IPS-18a (cell line): ENCODE data around the gene ADAMTS16.
"Not testable (repeated sequence)": the region's sequence is repeated elsewhere in the genome, so short reads cannot be mapped to it uniquely, and the experiment has no call there.

ENCODE experiments used
- H3K27ac ChIP-seq: one replicate; pipeline ENCODE4 v1.5.1; 2013; ENCODE audit warnings: low read length
- H3K27me3 ChIP-seq: one replicate; pipeline ENCODE4 v1.6.1; 2013; ENCODE audit warnings: mild to moderate bottlenecking, low read length; ENCODE audit not compliant: control insufficient read depth, insufficient read depth
- H3K36me3 ChIP-seq: one replicate; pipeline ENCODE4 v1.6.1; 2013; ENCODE audit warnings: low read depth, low read length; ENCODE audit not compliant: control insufficient read depth
- H3K4me1 ChIP-seq: one replicate; pipeline ENCODE4 v1.6.1; 2013; ENCODE audit warnings: low read depth, low read length; ENCODE audit not compliant: control insufficient read depth
- H3K4me3 ChIP-seq: one replicate; pipeline ENCODE4 v1.5.1; 2013; ENCODE audit warnings: low read length
- H3K9ac ChIP-seq: one replicate; pipeline ENCODE4 v1.6.1; 2013; ENCODE audit warnings: mild to moderate bottlenecking, low read length, moderate library complexity
- H3K9me3 ChIP-seq: one replicate; pipeline ENCODE4 v1.6.1; 2013; ENCODE audit warnings: low read depth, low read length; ENCODE audit not compliant: control insufficient read depth

ADAMTS16 gene

GRCh38 chr5:5132234-5132633 is 7.9 kb upstream of the ADAMTS16 start:
- Histone ChIP-seq H3K9ac (no peak overlapping the region), H3K27me3 (no peaks in the 10 kb centered on the region), H3K27ac (no peak overlapping the region), H3K4me3 (no peak overlapping the region), H3K4me1 (no peaks in the 10 kb centered on the region), H3K36me3 (no peaks in the 10 kb centered on the region), H3K9me3 (no peaks in the 10 kb centered on the region)

GRCh38 chr5:5132693-5133295 is 7.3 kb upstream of the ADAMTS16 start:
- no peak overlapping the region for H3K27ac ChIP-seq
- H3K4me1 ChIP-seq, result no peaks in the 10 kb centered on the region
- H3K9ac ChIP-seq, result no peak overlapping the region
- no peaks in the 10 kb centered on the region for H3K36me3 ChIP-seq
- no peaks in the 10 kb centered on the region for H3K9me3 ChIP-seq
- H3K4me3 ChIP-seq, result no peak overlapping the region
- H3K27me3 ChIP-seq, result no peaks in the 10 kb centered on the region

- H3K4me3 ChIP-seq, result no peak overlapping the region
- H3K27ac ChIP-seq, result no peak overlapping the region
- no peaks in the 10 kb centered on the region for H3K36me3 ChIP-seq
- no peaks in the 10 kb centered on the region for H3K9me3 ChIP-seq
- H3K4me1 ChIP-seq, result no peaks in the 10 kb centered on the region
- no peak overlapping the region for H3K9ac ChIP-seq
- peaks cover 3% of the 10 kb centered on the region for H3K27me3 ChIP-seq
These were observed 6.0 kb upstream of the ADAMTS16 start for GRCh38 chr5:5134107-5134506.

GRCh38 chr5:5135957-5136676 is 4.0 kb upstream of the ADAMTS16 start:
- Histone ChIP-seq H3K27me3 (peaks cover 18% of the 10 kb centered on the region), H3K4me1 (peaks cover 1% of the 10 kb centered on the region), H3K9ac (no peak overlapping the region), H3K36me3 (no peaks in the 10 kb centered on the region), H3K27ac (no peak overlapping the region), H3K4me3 (no peak overlapping the region), H3K9me3 (no peaks in the 10 kb centered on the region)

GRCh38 chr5:5137851-5138250 is 2.3 kb upstream of the ADAMTS16 start:
- H3K9me3 ChIP-seq, H3K36me3 ChIP-seq, H3K4me3 ChIP-seq, H3K27ac ChIP-seq, H3K9ac ChIP-seq, H3K4me1 ChIP-seq: not testable (repeated sequence)
- H3K27me3 ChIP-seq, result peaks cover 23% of the 10 kb centered on the region

GRCh38 chr5:5139336-5139776 is 774 bp upstream of the ADAMTS16 start:
- peak overlapping the region; percentile 66 for H3K9ac ChIP-seq
- H3K27me3 ChIP-seq, result peaks cover 23% of the 10 kb centered on the region
- H3K27ac ChIP-seq, result no peak overlapping the region
- H3K4me1 ChIP-seq, result peaks cover 7% of the 10 kb centered on the region
- H3K4me3 ChIP-seq, result peak overlapping the region; percentile 77
- no peaks in the 10 kb centered on the region for H3K9me3 ChIP-seq
- no peaks in the 10 kb centered on the region for H3K36me3 ChIP-seq

- Histone ChIP-seq H3K4me3 (peak overlapping the region; percentile 77), H3K9me3 (no peaks in the 10 kb centered on the region), H3K27ac (no peak overlapping the region), H3K27me3 (peaks cover 23% of the 10 kb centered on the region), H3K4me1 (peaks cover 7% of the 10 kb centered on the region), H3K9ac (peak overlapping the region; percentile 66), H3K36me3 (no peaks in the 10 kb centered on the region)
These were observed 579 bp downstream of the ADAMTS16 start for GRCh38 chr5:5140479-5141338.

GRCh38 chr5:5141339-5141599 is 1.1 kb downstream of the ADAMTS16 start:
- no peak overlapping the region for H3K27ac ChIP-seq
- H3K36me3 ChIP-seq, result no peaks in the 10 kb centered on the region
- H3K27me3 ChIP-seq, result peaks cover 23% of the 10 kb centered on the region
- H3K9ac ChIP-seq, result no peak overlapping the region
- no peaks in the 10 kb centered on the region for H3K9me3 ChIP-seq
- peaks cover 7% of the 10 kb centered on the region for H3K4me1 ChIP-seq
- peak overlapping the region; percentile 77 for H3K4me3 ChIP-seq

- Histone ChIP-seq H3K27me3 (peaks cover 23% of the 10 kb centered on the region), H3K4me1 (peaks cover 7% of the 10 kb centered on the region), H3K36me3 (peaks cover 6% of the 10 kb centered on the region), H3K27ac (no peak overlapping the region), H3K9me3 (no peaks in the 10 kb centered on the region), H3K9ac (no peak overlapping the region), H3K4me3 (peak overlapping the region; percentile 77)
These were observed 1.7 kb downstream of the ADAMTS16 start for GRCh38 chr5:5141625-5142525.

- no peak overlapping the region for H3K27ac ChIP-seq
These were observed 4.3 kb downstream of the ADAMTS16 start for GRCh38 chr5:5144441-5144840.

More at GRCh38 chr5:5144441-5144840, 4.3 kb downstream of the ADAMTS16 start:
- Histone ChIP-seq H3K9ac (no peak overlapping the region), H3K36me3 (peaks cover 10% of the 10 kb centered on the region), H3K9me3 (no peaks in the 10 kb centered on the region), H3K4me1 (peaks cover 7% of the 10 kb centered on the region), H3K27me3 (peaks cover 16% of the 10 kb centered on the region), H3K4me3 (no peak overlapping the region)
